ENCODE data around the gene ZSWIM6.

DNA sequence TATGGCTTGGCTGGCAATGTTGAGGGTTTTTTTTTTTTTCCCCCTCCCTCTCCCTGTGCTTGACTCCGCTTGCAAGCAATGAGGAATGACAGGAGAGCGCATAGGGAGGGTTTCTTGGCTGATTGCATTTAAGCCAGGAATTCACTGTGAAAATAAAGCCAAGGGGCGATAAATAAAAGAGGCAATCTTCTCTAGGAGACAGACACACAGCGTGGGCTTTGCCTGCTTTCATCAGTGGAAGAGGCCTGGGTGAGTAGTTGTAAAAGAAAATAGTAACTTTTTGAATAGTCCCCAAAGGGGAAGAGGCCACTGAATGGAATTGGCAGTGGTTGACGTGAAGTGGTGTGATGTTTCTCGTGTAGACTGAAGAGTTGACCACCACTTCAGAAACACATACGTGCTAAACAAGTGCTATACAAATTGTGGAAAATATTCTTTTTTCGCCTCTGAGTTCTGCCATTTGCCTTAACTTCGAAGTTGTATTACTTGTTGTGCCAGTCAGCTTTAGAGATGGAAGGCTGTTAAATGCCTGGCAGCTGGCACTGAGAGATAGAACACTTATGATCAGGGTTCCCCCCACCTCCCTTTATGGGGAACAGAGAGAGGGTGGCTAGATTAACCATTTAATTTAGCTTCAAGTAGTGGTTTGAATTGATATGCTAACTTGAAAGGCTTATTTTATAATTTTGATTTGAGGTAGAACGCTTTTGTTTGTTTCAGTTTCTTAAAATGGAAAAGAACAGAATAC is 3.0 kb downstream of the ZSWIM6 start:
- TF ChIP-seq, protein P1, sequence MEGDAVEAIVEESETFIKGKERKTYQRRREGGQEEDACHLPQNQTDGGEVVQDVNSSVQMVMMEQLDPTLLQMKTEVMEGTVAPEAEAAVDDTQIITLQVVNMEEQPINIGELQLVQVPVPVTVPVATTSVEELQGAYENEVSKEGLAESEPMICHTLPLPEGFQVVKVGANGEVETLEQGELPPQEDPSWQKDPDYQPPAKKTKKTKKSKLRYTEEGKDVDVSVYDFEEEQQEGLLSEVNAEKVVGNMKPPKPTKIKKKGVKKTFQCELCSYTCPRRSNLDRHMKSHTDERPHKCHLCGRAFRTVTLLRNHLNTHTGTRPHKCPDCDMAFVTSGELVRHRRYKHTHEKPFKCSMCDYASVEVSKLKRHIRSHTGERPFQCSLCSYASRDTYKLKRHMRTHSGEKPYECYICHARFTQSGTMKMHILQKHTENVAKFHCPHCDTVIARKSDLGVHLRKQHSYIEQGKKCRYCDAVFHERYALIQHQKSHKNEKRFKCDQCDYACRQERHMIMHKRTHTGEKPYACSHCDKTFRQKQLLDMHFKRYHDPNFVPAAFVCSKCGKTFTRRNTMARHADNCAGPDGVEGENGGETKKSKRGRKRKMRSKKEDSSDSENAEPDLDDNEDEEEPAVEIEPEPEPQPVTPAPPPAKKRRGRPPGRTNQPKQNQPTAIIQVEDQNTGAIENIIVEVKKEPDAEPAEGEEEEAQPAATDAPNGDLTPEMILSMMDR (conservative IDR thresholded peaks at IDR 0.05; ENCODE audit: low read depth, low read length), result no peak
- TF ChIP-seq RAD21 (IDR thresholded peaks at IDR 0.05; ENCODE audit: low read length) (no peak), CEBPB (IDR thresholded peaks at IDR 0.05; ENCODE audit: low read depth, low read length) (0 out of 2 replicates have a peak, but pooled peaks have one; percentile 4), FOS (IDR thresholded peaks at IDR 0.05; ENCODE audit: low read depth, low read length) (no peak), RCOR1 (IDR thresholded peaks at IDR 0.05; ENCODE audit: insufficient replicate concordance, low read length) (no peak), BHLHE40 (IDR thresholded peaks at IDR 0.05; ENCODE audit: low read depth, low read length) (no peak), RFX5 (IDR thresholded peaks at IDR 0.05; ENCODE audit: low read depth, low read length) (no peak), MAFK (IDR thresholded peaks at IDR 0.05; ENCODE audit: low read depth, low read length) (no peak), POLR2A (IDR thresholded peaks at IDR 0.05; ENCODE audit: low read depth, low read length) (no peak; the same call in 1 of the 2 replicates), MXI1 (IDR thresholded peaks at IDR 0.05; ENCODE audit: borderline replicate concordance, low read depth, low read length) (no peak), SMC3 (IDR thresholded peaks at IDR 0.05; ENCODE audit: low read depth, low read length) (no peak), MAZ (IDR thresholded peaks at IDR 0.05; ENCODE audit: borderline replicate concordance, low read depth, low read length) (no peak), NFE2L2 (IDR thresholded peaks at IDR 0.05; ENCODE audit: low read depth, low read length) (no peak)
- TF ChIP-seq, protein P2, sequence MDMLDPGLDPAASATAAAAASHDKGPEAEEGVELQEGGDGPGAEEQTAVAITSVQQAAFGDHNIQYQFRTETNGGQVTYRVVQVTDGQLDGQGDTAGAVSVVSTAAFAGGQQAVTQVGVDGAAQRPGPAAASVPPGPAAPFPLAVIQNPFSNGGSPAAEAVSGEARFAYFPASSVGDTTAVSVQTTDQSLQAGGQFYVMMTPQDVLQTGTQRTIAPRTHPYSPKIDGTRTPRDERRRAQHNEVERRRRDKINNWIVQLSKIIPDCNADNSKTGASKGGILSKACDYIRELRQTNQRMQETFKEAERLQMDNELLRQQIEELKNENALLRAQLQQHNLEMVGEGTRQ (IDR thresholded peaks at IDR 0.05; ENCODE audit: low read depth, low read length), result no peak
